K562 (cell line): ENCODE measurements around the gene APBA2.

Experiments used
- BHLHE40 ChIP-seq: IDR thresholded peaks from 2 replicates; pipeline ENCODE4 v1.6.1; 2011; ENCODE audit warnings: low read length, improper control_type of control experiment
- BRF1 ChIP-seq: IDR thresholded peaks from 3 replicates; pipeline ENCODE4 v1.6.1; 2011; ENCODE audit warnings: borderline replicate concordance, mild to moderate bottlenecking; ENCODE audit not compliant: insufficient read length; ENCODE audit errors: extremely low read depth
- HDAC6 ChIP-seq: IDR thresholded peaks from 2 replicates; pipeline ENCODE4 v1.6.1; 2012; ENCODE audit warnings: low read depth, mild to moderate bottlenecking, control low read depth, inconsistent platforms, low read length, moderate library complexity
- POLR2A ChIP-seq: fragments of 450-650 bp; conservative IDR thresholded peaks from 2 replicates; pipeline ENCODE4 v1.6.1; 2016
- REST ChIP-seq, 2 experiments: fragments of 450-650 bp; formaldehyde crosslinking in 1 of 2; IDR thresholded peaks; 2 replicates each; pipeline versions ENCODE4 v1.4.0 to v1.6.1; 2014 to 2020; ENCODE audit warnings: mild to moderate bottlenecking in 2 of 2, borderline replicate concordance in 1 of 2, low read depth in 1 of 2
- ZNF217 ChIP-seq: sonication (generic); formaldehyde crosslinking; IDR thresholded peaks from 2 replicates; pipeline ENCODE4 v1.8.0; 2022; ENCODE audit warnings: mild to moderate bottlenecking, missing genetic modification reagents
- ZNF354B ChIP-seq: fragments of 250-450 bp; sonication (Bioruptor Pico); IDR thresholded peaks from 2 replicates; pipeline ENCODE4 v1.4.0; 2020
- ZNF586 ChIP-seq: fragments of 450-650 bp; formaldehyde crosslinking; conservative IDR thresholded peaks from 2 replicates; pipeline ENCODE4 v1.4.0; 2020; ENCODE audit warnings: mild to moderate bottlenecking, moderate library complexity
- TF ChIP-seq, protein P1 (sequence below): sonication (generic); formaldehyde crosslinking; IDR thresholded peaks from 2 replicates; pipeline ENCODE4 v1.5.0; 2020; ENCODE audit warnings: missing genetic modification reagents

GRCh38 chr15:28871168-28871567 is 14.6 kb upstream of the APBA2 start:
- TF ChIP-seq, protein P1, sequence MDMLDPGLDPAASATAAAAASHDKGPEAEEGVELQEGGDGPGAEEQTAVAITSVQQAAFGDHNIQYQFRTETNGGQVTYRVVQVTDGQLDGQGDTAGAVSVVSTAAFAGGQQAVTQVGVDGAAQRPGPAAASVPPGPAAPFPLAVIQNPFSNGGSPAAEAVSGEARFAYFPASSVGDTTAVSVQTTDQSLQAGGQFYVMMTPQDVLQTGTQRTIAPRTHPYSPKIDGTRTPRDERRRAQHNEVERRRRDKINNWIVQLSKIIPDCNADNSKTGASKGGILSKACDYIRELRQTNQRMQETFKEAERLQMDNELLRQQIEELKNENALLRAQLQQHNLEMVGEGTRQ (CRISPR knock-in tag): no peak
- TF ChIP-seq HDAC6: no peak
- no peak for TF ChIP-seq BRF1
- no peak for TF ChIP-seq REST (IDR thresholded peaks at IDR 0.05; ENCODE audit: borderline replicate concordance)
- TF ChIP-seq REST (CRISPR knock-in tag; IDR thresholded peaks at IDR 0.05; ENCODE audit: low read depth): no peak
- TF ChIP-seq ZNF586 (CRISPR knock-in tag): no peak
- no peak for TF ChIP-seq ZNF217
- no peak for TF ChIP-seq BHLHE40
- no peak for TF ChIP-seq POLR2A
- TF ChIP-seq ZNF354B: no peak
